Measurements from ENCODE around the gene ENOX2.
"Not testable (repeated sequence)": the region's sequence is repeated elsewhere in the genome, so short reads cannot be mapped to it uniquely, and the experiment has no call there.

- TF ChIP-seq CTCF, EP300, POLR2A (IDR thresholded peaks at IDR 0.05): not testable (repeated sequence)
These were observed 89.1 kb downstream of the ENOX2 start for GRCh38 chrX:130813932-130814331.

Data from tibial nerve (tissue), 4 donors.